ENCODE data around the gene GRM4.

The GRM4 gene

GRCh38 chr6:34079899-34080298, 66.0 kb downstream of the GRM4 start:
- Histone ChIP-seq H3K79me2 (ENCODE audit: insufficient read depth, low read depth) (no peaks in the 10 kb centered on the region), H3K9ac (no peak overlapping the region), H3K27ac (no peak overlapping the region), H4K20me1 (ENCODE audit: insufficient read depth) (no peaks in the 10 kb centered on the region), H3K4me3 (IDR thresholded peaks at IDR 0.05; ENCODE audit: insufficient read depth, low read depth, low read length) (no peak overlapping the region), H3K36me3 (ENCODE audit: insufficient read depth) (no peaks in the 10 kb centered on the region), H3K4me1 (ENCODE audit: low read depth, poor library complexity, severe bottlenecking) (no peaks in the 10 kb centered on the region), H3K4me2 (no peak overlapping the region), H2AFZ (ENCODE audit: low read depth) (no peak overlapping the region), H3K27me3 (ENCODE audit: insufficient read depth, low read depth) (peaks cover 88% of the 10 kb centered on the region)
- TF ChIP-seq CTCF (conservative IDR thresholded peaks at IDR 0.05; ENCODE audit: low read depth, low read length): no peak

GRCh38 chr6:34075906-34076305, 70.0 kb downstream of the GRM4 start:
- H3K4me3 ChIP-seq (IDR thresholded peaks at IDR 0.05; ENCODE audit: insufficient read depth, low read depth, low read length): no peak overlapping the region
- no peak overlapping the region for H3K9ac ChIP-seq
- no peaks in the 10 kb centered on the region for H3K4me1 ChIP-seq (ENCODE audit: low read depth, poor library complexity, severe bottlenecking)
- no peak for TF ChIP-seq CTCF (conservative IDR thresholded peaks at IDR 0.05; ENCODE audit: low read depth, low read length)
- no peaks in the 10 kb centered on the region for H3K36me3 ChIP-seq (ENCODE audit: insufficient read depth)
- H3K27me3 ChIP-seq (ENCODE audit: insufficient read depth, low read depth): peaks cover 50% of the 10 kb centered on the region
- no peak overlapping the region for H3K27ac ChIP-seq
- H3K79me2 ChIP-seq (ENCODE audit: insufficient read depth, low read depth): no peaks in the 10 kb centered on the region
- H2AFZ ChIP-seq (ENCODE audit: low read depth): no peak overlapping the region
- no peaks in the 10 kb centered on the region for H4K20me1 ChIP-seq (ENCODE audit: insufficient read depth)
- no peak overlapping the region for H3K4me2 ChIP-seq

- peaks cover 36% of the 10 kb centered on the region for H3K27me3 ChIP-seq (ENCODE audit: insufficient read depth, low read depth)
- H3K4me2 ChIP-seq: no peak overlapping the region
- no peak overlapping the region for H3K27ac ChIP-seq
- no peaks in the 10 kb centered on the region for H3K36me3 ChIP-seq (ENCODE audit: insufficient read depth)
- H2AFZ ChIP-seq (ENCODE audit: low read depth): no peak overlapping the region
- no peak overlapping the region for H3K9ac ChIP-seq
- no peaks in the 10 kb centered on the region for H4K20me1 ChIP-seq (ENCODE audit: insufficient read depth)
- H3K79me2 ChIP-seq (ENCODE audit: insufficient read depth, low read depth): no peaks in the 10 kb centered on the region
- no peaks in the 10 kb centered on the region for H3K4me1 ChIP-seq (ENCODE audit: low read depth, poor library complexity, severe bottlenecking)
- no peak for TF ChIP-seq CTCF (conservative IDR thresholded peaks at IDR 0.05; ENCODE audit: low read depth, low read length)
- no peak overlapping the region for H3K4me3 ChIP-seq (IDR thresholded peaks at IDR 0.05; ENCODE audit: insufficient read depth, low read depth, low read length)
Observed at GRCh38 chr6:34074064-34074742, 71.7 kb downstream of the GRM4 start.

GRCh38 chr6:34073540-34073939, 72.3 kb downstream of the GRM4 start:
- H3K4me1 ChIP-seq (ENCODE audit: low read depth, poor library complexity, severe bottlenecking): no peaks in the 10 kb centered on the region
- H4K20me1 ChIP-seq (ENCODE audit: insufficient read depth): no peaks in the 10 kb centered on the region
- H3K4me2 ChIP-seq: no peak overlapping the region
- H3K9ac ChIP-seq: no peak overlapping the region
- no peak overlapping the region for H2AFZ ChIP-seq (ENCODE audit: low read depth)
- no peaks in the 10 kb centered on the region for H3K36me3 ChIP-seq (ENCODE audit: insufficient read depth)
- TF ChIP-seq CTCF (conservative IDR thresholded peaks at IDR 0.05; ENCODE audit: low read depth, low read length): no peak
- H3K27me3 ChIP-seq (ENCODE audit: insufficient read depth, low read depth): peaks cover 32% of the 10 kb centered on the region
- no peaks in the 10 kb centered on the region for H3K79me2 ChIP-seq (ENCODE audit: insufficient read depth, low read depth)
- H3K4me3 ChIP-seq (IDR thresholded peaks at IDR 0.05; ENCODE audit: insufficient read depth, low read depth, low read length): no peak overlapping the region
- no peak overlapping the region for H3K27ac ChIP-seq
